CD4-positive, CD25-positive, alpha-beta regulatory T cell (primary cell): ENCODE measurements around the gene EP400. TPM values are rescaled to one million over a fixed set of nuclear protein-coding genes. Genes with fewer than 3 reads are reported as not detected.
A peak's percentile ranks its signal among the peaks of the same experiment; 100 is the strongest.

Experiments used
- ATAC-seq, 2 donors: fragments of 150-1000 bp; cut with Tn5 transposase; one replicate each; pipeline ENCODE4 v1.10.0; 2021; ENCODE audit warnings: low read depth in 2 of 2, moderate number of reproducible peaks in 2 of 2, moderate library complexity in 1 of 2
- DNase-seq, 3 donors: peaks; one replicate each; pipeline versions ENCODE4 v3.0.0 to v3.0.0-alpha.2; 2012 to 2022; ENCODE audit warnings: mixed read lengths in 1 of 3
- H3K27ac ChIP-seq: one replicate; pipeline ENCODE4 v1.7.0; 2013; ENCODE audit warnings: mild to moderate bottlenecking, low read length; ENCODE audit not compliant: insufficient read depth, poor library complexity, severe bottlenecking
- H3K27me3 ChIP-seq: one replicate; pipeline ENCODE4 v1.7.0; 2013; ENCODE audit warnings: low read length; ENCODE audit not compliant: control insufficient read depth, insufficient read depth
- H3K36me3 ChIP-seq: one replicate; pipeline ENCODE4 v1.7.0; 2013; ENCODE audit warnings: mild to moderate bottlenecking, low read length, moderate library complexity; ENCODE audit not compliant: control insufficient read depth, insufficient read depth
- H3K4me1 ChIP-seq: 2 replicates; pipeline ENCODE4 v1.7.0; 2013; ENCODE audit warnings: mild to moderate bottlenecking, low read length; ENCODE audit not compliant: insufficient read depth, control insufficient read depth, poor library complexity, severe bottlenecking
- H3K4me3 ChIP-seq: one replicate; pipeline ENCODE4 v1.7.0; 2013; ENCODE audit warnings: low read depth, mild to moderate bottlenecking, low read length, moderate library complexity
- H3K9me3 ChIP-seq, 2 experiments: 1 replicate in 1 of 2; 2 replicates in 1 of 2; pipeline ENCODE4 v1.7.0; 2013; ENCODE audit warnings: low read length in 2 of 2, mild to moderate bottlenecking in 1 of 2, moderate library complexity in 1 of 2; ENCODE audit not compliant: control insufficient read depth in 2 of 2
- H3K27ac Mint-ChIP-seq, 3 donors: one replicate each; pipeline ENCODE4 v1.8.0; 2020 to 2022; ENCODE audit warnings: mild to moderate bottlenecking in 3 of 3, mixed read lengths in 3 of 3, moderate library complexity in 2 of 3
- H3K27me3 Mint-ChIP-seq: one replicate; pipeline ENCODE4 v1.8.0; 2022; ENCODE audit warnings: mild to moderate bottlenecking, mixed read lengths
- H3K36me3 Mint-ChIP-seq: one replicate; pipeline ENCODE4 v1.8.0; 2020; ENCODE audit warnings: mixed read lengths
- H3K4me1 Mint-ChIP-seq, 4 donors: one replicate each; pipeline ENCODE4 v1.8.0; 2020 to 2022; ENCODE audit warnings: mixed read lengths in 4 of 4, mild to moderate bottlenecking in 1 of 4
- H3K4me3 Mint-ChIP-seq, 4 donors: one replicate each; pipeline ENCODE4 v1.8.0; 2020 to 2022; ENCODE audit warnings: mild to moderate bottlenecking in 4 of 4, mixed read lengths in 4 of 4, moderate library complexity in 3 of 4
- H3K9me3 Mint-ChIP-seq, 7 donors: one replicate each; pipeline ENCODE4 v1.8.0; 2020 to 2022; ENCODE audit warnings: mixed read lengths in 7 of 7, mild to moderate bottlenecking in 3 of 7, moderate library complexity in 2 of 7
- polyA plus RNA-seq, 4 donors: library from polyadenylated mRNA; unstranded; fragments of 300-500 nt; fragmentation: Illumina TruSeq; gene quantifications; one replicate each; pipeline ENCODE4 v1.2.3, GENCODE V29; 2021
- total RNA-seq: library from RNA; stranded (reverse); gene quantifications from one replicate; pipeline ENCODE4 v1.2.3, GENCODE V29; 2022

EP400 gene
- total and polyA plus RNA-seq, 5 donors from 2014 or later, result 1.2 to 77.9 (median 1.9) TPM

DNA sequence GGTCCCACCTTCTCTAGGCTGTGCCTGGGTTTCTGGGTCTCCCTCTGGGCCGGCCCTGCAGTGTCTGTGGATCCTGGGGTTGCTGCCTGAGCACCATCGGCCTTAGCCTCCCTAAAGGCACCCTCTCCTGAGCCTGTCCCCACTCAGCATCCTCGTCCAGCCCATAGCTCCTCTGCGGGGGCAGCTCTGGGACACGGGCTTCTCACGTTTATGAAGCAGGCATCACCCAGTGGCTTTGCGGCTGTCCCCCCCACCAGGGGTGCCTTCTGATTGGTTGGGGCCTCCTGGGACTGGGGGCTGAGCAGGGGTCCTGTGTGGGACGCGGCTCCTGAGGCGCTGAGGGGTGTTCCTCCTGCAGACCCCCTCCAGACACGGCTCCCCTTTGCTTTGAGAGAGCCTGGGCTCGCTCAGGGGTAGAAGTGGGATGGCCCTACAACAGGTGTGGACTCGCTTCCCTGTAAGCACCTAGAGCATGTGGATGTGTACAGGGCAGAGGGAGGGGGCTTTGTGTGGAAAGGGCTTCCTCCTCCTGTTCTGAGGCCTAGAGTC is 44.6 kb upstream of the EP400 start:
- Histone ChIP-seq H3K36me3 (peaks cover 6% of the 10 kb centered on the region), H3K27ac (no peak overlapping the region), H3K4me3 (no peak overlapping the region), H3K27me3 (no peaks in the 10 kb centered on the region), H3K4me1 (peaks cover 9% of the 10 kb centered on the region), H3K9me3 (no peaks in the 10 kb centered on the region)
- H3K36me3 Mint-ChIP-seq, result peaks cover 1% of the 10 kb centered on the region
- DNase-seq (no peak), ATAC-seq (no peak)
- H3K9me3 Mint-ChIP-seq, result no peaks in the 10 kb centered on the region
- H3K4me3 Mint-ChIP-seq, result no peak overlapping the region
- H3K4me1 Mint-ChIP-seq, result peaks cover 0 to 24% (median 4%) of the 10 kb centered on the region in 4 donors
- peak overlapping the region; percentile 43 to 62 (median 46) for H3K27ac Mint-ChIP-seq
- no peaks in the 10 kb centered on the region for H3K27me3 Mint-ChIP-seq

DNA sequence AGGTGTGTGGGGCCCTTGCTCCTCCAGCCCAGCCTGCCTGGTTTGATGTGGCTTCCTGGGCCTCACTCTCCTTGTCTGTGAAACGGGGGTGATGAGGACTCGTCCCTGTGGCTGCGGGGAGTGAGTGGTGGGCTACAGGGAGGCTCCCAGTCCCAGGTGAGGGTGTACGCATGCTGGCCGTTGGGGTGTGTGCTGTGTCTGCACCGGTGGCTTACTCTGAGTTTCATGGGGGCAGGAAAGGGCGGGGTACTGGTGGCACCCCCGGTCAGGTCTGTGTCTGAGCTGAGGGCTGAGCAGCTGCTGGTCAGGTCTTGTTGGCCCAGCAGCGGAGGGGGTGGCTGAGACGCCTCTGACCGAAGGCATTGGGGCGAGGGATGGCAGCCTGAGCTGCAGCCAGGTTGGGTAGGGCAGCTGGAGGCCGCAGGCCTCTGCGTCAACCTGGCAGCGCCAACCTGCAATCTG is 44.1 kb upstream of the EP400 start:
- Histone ChIP-seq H3K9me3 (no peaks in the 10 kb centered on the region), H3K4me3 (no peak overlapping the region), H3K4me1 (peaks cover 9% of the 10 kb centered on the region), H3K27ac (no peak overlapping the region), H3K27me3 (no peaks in the 10 kb centered on the region), H3K36me3 (peaks cover 11% of the 10 kb centered on the region)
- Mint-ChIP-seq H3K27ac (peak overlapping the region in 2 of 3 donors; percentile 46 to 62), H3K36me3 (no peaks in the 10 kb centered on the region), H3K27me3 (no peaks in the 10 kb centered on the region), H3K4me1 (peaks cover 0 to 23% (median 2%) of the 10 kb centered on the region in 4 donors), H3K4me3 (no peak overlapping the region), H3K9me3 (no peaks in the 10 kb centered on the region)
- DNase-seq, result no peak
- ATAC-seq, result no peak

DNA sequence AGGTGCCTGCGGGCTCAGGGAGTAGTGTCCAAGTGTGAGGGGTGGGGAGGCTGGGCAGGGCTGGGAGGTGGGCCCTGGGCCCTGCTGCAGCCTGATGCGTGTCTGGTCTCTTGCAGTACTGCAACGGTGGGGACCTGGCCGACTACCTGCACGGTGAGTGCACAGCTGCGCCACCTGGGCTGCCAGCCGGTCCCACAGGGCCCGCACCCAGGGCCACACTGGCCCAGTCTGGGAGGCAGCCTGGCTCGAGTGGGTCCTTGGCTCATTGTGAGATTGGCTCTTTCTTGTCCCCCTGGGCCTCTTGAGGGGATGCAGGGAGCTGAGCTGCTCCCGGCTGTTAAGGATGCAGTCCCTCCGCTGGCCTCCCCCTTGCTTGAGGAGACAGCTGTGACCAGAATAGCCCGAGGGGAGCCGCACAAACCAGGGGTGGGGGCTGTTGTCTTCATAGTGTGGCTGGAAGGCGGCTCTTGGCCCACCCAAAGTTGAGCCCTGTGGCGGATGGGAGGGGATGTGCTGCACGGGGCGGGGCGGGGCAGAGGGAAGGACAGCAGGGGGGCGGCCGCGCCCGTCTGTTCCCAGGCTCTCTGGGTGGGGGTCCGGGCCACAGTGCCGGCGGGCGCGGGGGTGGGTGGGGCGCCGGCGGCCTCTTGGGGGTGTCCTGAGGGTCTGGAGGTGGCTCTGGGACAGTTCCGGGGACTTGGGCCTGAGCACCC is 42.2 kb upstream of the EP400 start:
- Mint-ChIP-seq H3K36me3 (no peaks in the 10 kb centered on the region), H3K27ac (no peak overlapping the region), H3K27me3 (no peaks in the 10 kb centered on the region), H3K9me3 (no peaks in the 10 kb centered on the region), H3K4me3 (no peak overlapping the region), H3K4me1 (peaks cover 0 to 17% (median 2%) of the 10 kb centered on the region in 4 donors)
- Histone ChIP-seq H3K4me1 (peaks cover 9% of the 10 kb centered on the region), H3K4me3 (no peak overlapping the region), H3K27me3 (no peaks in the 10 kb centered on the region), H3K27ac (no peak overlapping the region), H3K9me3 (no peaks in the 10 kb centered on the region), H3K36me3 (peaks cover 25% of the 10 kb centered on the region)
- ATAC-seq (no peak), DNase-seq (no peak)

DNA sequence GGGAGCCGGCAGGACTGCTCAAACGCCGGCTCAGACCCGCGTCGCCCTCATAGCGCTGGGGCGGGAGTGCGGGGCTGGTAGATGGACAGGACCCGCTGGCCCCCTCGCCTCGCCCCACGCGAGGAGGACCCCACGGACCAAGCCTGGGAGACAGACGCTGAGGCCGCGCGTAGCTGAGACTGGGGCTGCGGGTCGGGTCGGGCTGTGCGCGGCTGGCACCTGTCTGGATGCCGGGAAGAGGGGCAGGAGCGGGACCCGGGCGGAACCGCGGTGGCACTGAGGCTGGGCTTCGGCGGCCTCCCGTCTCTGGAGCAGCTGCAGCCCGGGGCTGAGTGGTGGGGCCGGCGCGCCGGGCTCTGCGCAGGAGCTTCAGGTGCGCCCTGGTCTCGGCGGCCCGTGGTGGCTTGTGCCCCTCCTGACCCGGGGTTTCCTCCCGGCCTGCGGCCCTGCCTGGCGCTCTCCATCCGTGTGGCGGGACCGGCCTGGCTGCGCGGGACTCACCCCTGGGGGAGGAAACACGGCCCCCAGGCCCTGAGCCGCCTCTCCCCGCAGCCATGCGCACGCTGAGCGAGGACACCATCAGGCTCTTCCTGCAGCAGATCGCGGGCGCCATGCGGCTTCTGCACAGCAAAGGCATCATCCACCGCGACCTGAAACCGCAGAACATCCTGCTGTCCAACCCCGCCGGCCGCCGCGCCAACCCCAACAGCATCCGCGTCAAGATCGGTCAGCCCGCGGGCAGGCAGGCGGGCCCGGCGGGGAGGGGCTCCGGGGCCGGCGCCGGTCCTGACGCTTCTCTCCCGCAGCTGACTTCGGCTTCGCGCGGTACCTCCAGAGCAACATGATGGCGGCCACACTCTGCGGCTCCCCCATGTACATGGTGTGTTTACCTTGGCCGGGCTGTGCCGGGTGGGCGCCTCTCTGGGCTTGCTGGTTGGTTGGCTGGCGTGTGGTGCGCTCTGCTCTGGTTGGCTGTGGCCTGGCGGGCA is 41.4 kb upstream of the EP400 start:
- Histone ChIP-seq H3K9me3 (no peaks in the 10 kb centered on the region), H3K4me3 (no peak overlapping the region), H3K27ac (no peak overlapping the region), H3K36me3 (peaks cover 25% of the 10 kb centered on the region), H3K27me3 (no peaks in the 10 kb centered on the region), H3K4me1 (peaks cover 9% of the 10 kb centered on the region)
- no peak for ATAC-seq
- H3K4me3 Mint-ChIP-seq, result no peak overlapping the region
- H3K9me3 Mint-ChIP-seq, result no peaks in the 10 kb centered on the region
- no peaks in the 10 kb centered on the region for H3K36me3 Mint-ChIP-seq
- no peak overlapping the region for H3K27ac Mint-ChIP-seq
- peaks cover 0 to 16% (median 2%) of the 10 kb centered on the region in 4 donors for H3K4me1 Mint-ChIP-seq
- no peak for DNase-seq
- H3K27me3 Mint-ChIP-seq, result no peaks in the 10 kb centered on the region

DNA sequence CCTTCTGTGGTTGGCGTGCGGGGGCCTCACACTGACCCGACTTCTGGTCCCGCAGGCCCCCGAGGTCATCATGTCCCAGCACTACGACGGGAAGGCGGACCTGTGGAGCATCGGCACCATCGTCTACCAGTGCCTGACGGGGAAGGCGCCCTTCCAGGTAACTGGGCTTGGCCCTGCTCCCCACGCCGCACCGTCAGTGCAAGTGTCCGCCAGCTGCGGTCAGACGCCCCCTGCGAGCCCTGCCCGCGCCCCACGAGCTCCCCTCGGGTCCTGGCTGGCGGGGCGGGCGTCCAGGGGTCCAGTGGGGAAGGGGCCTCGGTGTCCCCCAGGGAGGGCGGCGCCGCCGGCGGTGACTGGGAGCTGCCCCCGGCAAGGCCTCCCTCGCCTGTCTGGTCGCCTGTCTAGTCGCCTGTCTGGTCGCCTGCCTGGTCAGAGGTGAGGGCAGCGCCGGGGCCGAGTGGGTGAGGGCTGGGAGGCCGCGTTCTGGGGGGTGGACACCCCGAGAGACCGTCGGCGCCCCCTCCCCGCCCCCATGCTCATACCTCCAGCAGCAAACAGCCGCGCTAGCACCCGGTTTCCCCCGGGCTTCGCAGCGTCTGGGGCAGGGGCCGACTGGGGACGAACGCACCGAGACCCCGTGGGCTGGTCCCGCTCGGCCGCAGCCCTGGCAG is 40.5 kb upstream of the EP400 start:
- no peaks in the 10 kb centered on the region for H3K27me3 ChIP-seq
- H3K9me3 ChIP-seq, result no peaks in the 10 kb centered on the region
- H3K4me1 Mint-ChIP-seq, result peaks cover 0 to 13% (median 2%) of the 10 kb centered on the region in 4 donors
- H3K27me3 Mint-ChIP-seq, result no peaks in the 10 kb centered on the region
- no peak overlapping the region for H3K4me3 Mint-ChIP-seq
- no peaks in the 10 kb centered on the region for H3K36me3 Mint-ChIP-seq
- peaks cover 25% of the 10 kb centered on the region for H3K36me3 ChIP-seq
- no peak overlapping the region for H3K4me3 ChIP-seq
- no peaks in the 10 kb centered on the region for H3K9me3 Mint-ChIP-seq
- H3K4me1 ChIP-seq, result peaks cover 9% of the 10 kb centered on the region
- DNase-seq (no peak), ATAC-seq (no peak)
- H3K27ac Mint-ChIP-seq, result no peak overlapping the region
- no peak overlapping the region for H3K27ac ChIP-seq

DNA sequence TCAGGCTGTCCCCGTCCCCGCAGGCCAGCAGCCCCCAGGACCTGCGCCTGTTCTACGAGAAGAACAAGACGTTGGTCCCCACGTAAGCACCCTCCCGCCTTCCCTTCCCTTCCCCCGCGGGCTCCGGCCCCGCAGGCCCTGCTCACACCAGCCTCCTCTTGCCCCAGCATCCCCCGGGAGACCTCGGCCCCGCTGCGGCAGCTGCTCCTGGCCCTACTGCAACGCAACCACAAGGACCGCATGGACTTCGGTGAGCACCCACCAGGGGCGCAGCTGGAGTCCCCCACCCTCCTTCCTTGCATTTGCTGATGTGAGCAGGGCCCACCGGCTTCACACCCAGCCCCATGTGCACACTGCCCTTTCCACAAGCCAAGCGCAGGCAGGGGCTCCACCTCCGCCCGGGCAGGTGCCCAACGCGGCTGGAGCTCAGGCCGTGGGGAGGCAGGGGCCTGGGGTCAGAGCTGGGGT is 40.0 kb upstream of the EP400 start:
- H3K9me3 Mint-ChIP-seq, result no peaks in the 10 kb centered on the region
- no peaks in the 10 kb centered on the region for H3K27me3 ChIP-seq
- peaks cover 25% of the 10 kb centered on the region for H3K36me3 ChIP-seq

DNA sequence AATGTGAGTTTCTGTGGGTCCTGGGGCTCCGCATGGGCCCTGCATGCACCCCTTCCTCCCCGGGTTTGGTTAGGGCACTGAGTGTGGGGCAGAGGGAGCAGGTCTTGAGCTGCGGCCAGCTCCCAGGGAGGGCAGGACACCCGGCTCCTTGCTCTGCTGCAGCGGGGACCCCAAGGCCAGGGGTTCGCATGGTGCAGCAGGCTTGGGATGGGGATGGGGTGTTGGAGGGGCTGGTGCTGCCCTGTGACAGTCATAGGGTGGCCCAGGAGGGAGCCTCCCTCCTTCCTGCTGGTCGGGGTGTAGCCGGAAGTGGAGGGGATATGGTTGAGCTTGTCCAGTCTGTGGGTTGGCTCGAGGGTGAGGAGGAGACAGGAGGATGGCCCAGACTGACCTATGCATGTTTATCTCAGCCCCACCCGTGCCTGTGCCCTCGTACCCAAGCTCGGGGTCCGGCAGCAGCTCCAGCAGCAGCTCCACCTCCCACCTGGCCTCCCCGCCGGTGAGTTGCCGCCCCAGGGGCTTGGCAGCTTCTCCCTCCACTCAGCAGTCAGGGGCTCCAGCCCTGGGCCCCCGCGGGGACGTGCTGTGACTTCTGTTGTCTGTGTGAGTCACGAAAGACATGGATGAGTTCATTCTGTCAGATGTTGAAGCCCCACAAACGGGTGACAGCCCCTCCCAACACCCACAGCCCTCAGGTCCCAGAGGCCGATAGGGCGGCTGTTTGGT is 39.3 kb upstream of the EP400 start:
- Histone ChIP-seq H3K27ac (no peak overlapping the region), H3K4me1 (peaks cover 3% of the 10 kb centered on the region), H3K36me3 (peaks cover 32% of the 10 kb centered on the region), H3K27me3 (no peaks in the 10 kb centered on the region), H3K9me3 (no peaks in the 10 kb centered on the region), H3K4me3 (no peak overlapping the region)
- Mint-ChIP-seq H3K4me1 (peaks cover 0 to 3% (median 2%) of the 10 kb centered on the region in 4 donors), H3K36me3 (no peaks in the 10 kb centered on the region), H3K27me3 (no peaks in the 10 kb centered on the region), H3K27ac (no peak overlapping the region), H3K4me3 (no peak overlapping the region), H3K9me3 (no peaks in the 10 kb centered on the region)
- ATAC-seq (no peak), DNase-seq (no peak)

More for the DNA sequence above, 40.0 kb upstream of the EP400 start:
- Histone ChIP-seq H3K4me3 (no peak overlapping the region), H3K4me1 (peaks cover 9% of the 10 kb centered on the region), H3K9me3 (no peaks in the 10 kb centered on the region), H3K27ac (no peak overlapping the region)
- Mint-ChIP-seq H3K4me1 (peaks cover 0 to 9% (median 2%) of the 10 kb centered on the region in 4 donors), H3K4me3 (no peak overlapping the region), H3K27ac (no peak overlapping the region), H3K27me3 (no peaks in the 10 kb centered on the region), H3K36me3 (no peaks in the 10 kb centered on the region)
- no peak for ATAC-seq
- DNase-seq, result no peak
